Hepatic stellate cell (primary cell): Measurements from ENCODE around the gene MYO1E.
A peak's percentile ranks its signal among the peaks of the same experiment; 100 is the strongest.
"Not testable (repeated sequence)": the region's sequence is repeated elsewhere in the genome, so short reads cannot be mapped to it uniquely, and the experiment has no call there.

Experiments used
- DNase-seq: peaks from one replicate; pipeline ENCODE4 v3.0.0; 2011; ENCODE audit warnings: low spot score

Gene MYO1E

DNA sequence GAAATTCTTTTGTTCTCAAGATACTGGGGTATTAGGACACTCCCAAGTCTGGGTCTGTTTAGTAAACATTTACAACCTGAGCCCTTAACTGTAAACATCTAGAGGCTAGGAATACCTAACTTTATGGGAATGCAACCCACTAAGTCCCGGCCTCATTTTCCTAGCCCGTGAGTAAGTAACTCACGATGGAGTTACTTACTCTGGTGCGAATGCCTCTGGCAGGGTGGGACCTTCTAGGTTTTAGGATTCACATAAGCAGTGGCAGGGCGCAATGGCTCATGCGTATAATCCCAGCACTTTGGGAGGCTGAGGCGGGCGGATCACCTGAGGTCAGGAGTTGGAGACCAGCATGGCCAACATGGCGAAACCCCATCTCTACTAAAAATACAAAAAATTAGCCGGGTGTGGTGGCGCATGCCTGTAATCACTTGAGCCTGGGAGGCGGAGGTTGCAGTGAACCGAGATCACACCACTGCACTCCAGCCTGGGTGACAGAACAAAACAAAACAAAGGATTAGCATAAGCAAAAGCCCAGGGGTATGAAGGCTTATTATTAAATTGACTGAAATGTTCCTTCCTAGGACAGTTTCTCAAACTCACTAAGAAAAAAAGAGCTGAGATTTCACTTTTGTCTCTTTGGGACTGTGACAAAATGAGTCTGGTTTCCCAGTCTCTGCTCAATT is 14.7 kb upstream of the MYO1E start:
- DNase-seq: not testable (repeated sequence)

DNA sequence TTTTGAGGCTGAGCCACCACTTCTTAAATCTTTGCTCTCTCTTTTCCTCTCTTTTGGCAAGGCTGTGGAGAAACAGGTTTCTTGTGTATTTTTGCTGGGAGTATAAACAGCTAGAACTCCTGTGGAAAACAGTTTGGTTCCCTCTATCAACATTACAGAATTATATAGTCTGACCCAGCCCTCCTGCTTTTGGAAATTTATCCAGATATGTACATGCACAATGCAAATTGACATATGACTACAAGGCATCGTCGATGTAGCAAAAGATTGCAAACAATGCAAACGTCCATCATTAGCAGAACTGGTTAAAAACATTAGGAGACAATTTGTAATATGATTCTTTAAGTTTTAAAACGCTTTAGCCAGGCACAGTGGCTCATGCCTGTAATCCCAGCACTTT is 12.5 kb upstream of the MYO1E start:
- no peak for DNase-seq

DNA sequence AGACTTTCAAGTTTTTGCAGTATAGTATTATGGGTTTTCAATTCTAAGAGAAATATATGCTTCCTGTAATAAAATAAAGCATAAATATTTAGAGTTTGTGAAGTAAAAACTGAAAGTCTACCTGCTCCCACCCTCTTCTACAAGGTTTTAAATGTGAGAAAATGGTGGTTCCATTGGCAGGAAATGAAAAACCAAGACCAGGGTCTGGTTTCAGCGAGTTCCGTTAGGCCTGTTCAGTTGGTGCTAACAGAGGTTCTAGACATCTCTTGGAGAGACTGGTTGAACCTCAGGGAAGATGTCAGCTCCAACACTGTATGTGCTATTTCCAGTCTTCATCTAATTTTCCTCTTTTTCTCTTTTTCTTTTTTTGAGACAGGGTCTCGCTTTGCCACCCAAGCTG is 11.8 kb upstream of the MYO1E start:
- no peak for DNase-seq

DNA sequence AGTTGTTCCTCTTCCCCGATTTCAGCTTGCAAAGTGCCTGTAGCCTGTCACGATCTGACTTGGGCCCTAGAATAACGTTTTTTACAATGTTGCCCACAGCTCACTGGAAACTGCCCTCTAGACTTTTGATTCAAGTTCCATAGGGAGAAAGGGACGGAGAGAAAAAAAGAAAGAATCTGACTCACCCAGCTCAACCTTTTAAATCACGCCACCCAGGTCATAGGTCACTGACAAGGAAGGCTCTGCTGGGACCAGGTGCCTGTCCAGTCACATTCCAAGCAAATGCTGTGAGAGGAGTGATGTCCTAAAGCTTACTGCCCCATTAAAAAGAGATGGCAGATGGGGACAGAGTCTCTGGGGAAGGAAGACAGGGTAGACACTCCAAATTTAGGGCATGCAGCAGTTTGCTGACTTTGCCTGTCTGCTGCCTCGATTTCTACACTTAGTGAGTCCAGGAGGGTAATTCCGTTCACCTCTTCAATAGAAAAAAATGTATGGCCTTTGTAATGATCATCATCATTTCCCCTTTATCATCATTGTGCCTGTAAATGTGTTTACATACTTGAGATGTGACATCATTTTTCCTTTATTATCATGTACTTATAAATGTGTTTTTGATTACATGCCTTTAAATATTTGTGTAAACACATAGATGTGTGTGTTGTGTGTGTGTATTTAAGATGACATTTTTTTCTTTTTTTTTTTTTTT is 8.4 kb upstream of the MYO1E start:
- no peak for DNase-seq

DNA sequence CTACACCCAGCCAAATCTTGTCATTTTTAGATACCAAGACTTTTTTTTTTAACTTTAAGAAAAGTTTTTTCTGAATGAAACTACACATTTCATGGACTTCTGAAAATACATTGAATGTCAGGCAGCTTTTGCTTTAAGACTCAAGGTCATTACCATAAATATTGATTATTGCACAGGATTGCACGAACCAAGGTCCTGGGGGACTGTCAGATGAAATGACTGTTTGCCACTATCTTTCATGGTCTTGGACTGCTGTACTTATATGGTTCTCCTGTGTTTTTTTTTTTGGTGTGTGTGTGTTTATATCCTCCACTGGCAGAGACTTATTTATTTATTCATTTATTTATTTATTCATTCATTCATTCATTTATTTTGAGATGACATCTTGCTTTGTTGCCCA is 6.9 kb upstream of the MYO1E start:
- no peak for DNase-seq

DNA sequence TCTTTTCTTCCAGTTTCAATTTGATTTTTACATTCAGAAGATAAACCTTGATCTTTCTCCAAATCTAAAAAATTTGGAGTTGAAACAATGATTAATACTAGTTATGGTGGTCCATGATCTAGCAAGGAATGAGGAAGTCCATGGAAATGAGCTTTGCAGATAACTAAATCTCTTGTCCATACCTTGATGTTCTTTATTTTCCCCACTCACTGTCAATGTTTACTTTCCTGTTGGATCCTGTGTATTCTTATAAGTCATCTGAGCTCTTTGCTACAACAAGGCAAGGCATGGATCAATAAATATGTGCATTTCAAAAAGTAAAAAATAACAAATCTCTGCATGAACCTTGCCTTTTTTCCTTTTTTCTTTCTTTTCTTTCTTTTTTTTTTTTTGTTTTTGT is 6.2 kb upstream of the MYO1E start:
- no peak for DNase-seq

DNA sequence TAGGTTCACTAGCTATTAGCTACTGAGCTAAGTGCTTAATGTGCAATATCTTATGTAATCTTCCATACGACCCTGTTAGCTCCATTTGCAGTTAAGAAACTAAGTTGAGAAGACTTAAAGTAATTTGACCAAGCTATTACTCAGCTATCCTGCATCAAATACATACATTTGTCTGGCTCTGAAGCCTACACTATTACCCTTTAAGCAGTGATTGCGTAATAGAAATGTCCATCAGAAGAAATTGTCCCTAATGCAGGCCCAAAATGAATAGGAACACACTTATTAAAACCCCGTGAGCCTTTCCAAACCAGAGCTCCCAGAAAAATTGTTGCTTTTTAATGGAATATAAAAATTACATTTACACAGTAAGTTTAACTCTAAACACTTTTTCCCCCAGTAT is 5.3 kb upstream of the MYO1E start:
- no peak for DNase-seq

DNA sequence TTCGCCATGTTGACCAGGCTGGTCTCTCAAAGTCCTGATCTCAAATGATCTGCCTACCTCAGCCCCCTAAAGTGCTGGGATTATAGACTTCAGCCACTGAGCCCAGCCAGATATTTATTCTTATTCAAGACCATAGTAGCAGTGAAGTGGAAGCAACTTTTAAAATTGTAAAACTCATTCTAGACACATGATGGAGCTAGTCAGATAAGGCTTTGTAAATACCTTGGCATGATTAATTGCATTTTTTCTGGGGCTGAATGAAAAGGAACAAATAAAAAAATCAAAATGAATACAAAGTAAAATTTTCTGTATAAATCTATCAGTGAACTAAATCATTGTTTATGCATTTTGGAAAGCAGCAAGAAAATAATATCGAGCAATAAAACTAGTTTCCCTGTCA is 4.1 kb upstream of the MYO1E start:
- DNase-seq: no peak

DNA sequence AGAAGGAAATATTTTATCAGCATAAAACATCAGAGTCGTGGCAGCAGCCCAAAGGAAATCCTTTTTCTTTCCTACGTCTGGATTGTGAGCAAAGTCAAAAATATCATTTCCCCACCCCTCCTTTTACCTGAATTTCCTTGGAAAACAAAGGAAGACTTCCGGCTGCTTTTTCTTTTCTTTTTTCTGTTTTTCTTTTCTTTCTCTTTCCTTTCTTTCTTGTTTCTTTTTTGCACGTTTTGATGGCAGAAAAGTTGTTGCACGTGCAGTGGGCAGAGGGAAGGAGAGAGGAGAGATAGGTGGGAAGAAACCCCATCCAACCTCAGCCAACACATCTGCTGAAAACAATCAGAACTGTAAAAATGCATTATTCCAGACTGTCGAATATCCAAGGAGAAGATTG is 544 bp upstream of the MYO1E start:
- DNase-seq: no peak

DNA sequence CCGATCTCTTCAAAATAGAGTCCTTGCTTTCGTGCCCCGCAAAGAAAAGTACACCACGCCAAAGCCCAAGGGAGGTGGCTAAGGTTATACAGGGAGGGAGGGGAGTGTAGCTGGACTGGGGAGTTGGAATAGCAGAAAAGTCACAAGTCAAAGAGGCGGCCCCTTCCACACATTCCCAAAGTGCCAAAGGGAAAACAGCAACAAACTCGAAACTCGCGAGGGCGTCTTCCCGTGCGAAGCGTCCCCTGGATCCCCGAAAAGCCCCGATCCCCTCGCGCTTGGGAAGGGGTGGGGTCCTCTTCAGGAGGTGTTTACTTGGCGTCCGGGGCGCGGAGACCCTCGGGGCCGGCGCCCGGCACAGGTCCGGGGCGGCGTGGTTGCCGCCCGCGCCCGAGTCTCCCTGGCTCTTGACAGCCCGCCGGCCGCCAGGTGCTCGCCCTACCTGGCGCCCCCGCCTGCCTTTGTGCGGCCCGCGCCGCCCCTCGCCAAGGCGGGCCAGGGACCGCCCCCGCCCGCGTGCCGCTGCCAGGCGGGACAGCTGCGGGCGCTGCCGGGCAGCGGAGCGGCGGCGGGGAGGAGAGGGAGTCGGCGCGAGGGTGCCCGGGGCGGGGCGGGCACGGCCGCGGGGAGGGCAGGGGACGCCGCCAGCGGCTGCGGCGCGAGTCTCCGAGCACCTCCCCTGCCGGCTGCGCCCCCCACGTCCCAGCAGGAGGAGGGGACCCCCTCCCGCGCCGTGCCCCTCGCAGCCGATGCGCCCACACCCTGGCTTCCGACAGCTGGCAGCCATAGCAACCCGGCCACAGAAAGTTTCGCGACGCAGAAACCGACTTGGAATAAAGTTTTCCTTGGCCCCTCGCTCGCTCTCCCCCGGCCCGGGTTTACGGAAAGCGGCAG is 966 bp downstream of the MYO1E start:
- DNase-seq: peak; percentile 54

DNA sequence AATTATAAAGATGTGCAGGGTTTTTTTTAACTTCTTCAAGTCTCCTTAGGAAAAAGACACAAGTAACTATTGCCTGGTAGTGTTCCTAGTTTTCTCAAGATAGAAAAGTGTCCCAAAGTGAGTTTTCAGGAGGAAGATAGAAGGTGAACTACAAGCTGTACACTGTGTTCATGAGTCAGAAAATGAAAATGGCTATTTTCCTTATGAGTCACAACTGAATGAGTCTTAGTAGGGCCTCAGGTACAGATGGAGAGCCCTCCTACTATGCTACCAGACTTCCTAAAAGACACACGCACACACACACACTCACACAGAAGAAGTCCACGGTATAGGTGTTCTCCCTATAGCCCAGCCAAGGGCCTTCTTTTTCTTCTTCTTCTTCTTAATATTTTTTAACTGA is 3.1 kb downstream of the MYO1E start:
- DNase-seq: no peak

DNA sequence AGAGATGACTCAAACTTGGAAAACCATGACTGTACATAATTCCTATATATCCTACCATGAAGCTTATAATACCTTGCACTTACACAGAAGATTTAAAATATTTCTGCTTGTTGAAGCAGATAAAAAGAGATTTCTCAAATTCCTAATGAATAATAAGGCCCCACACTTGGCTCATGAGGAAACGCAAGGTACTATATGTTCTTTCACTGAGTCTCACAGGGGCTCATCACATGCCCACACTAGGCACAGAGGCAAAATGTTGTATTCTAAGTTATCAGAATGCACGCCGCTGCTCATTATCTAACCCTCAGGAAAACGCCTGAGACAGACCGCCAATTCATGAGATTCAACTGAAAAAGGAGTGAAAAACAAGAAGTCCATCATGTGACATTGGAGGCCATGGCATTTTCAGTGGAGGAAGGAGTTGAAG is 5.6 kb downstream of the MYO1E start:
- DNase-seq: no peak

DNA sequence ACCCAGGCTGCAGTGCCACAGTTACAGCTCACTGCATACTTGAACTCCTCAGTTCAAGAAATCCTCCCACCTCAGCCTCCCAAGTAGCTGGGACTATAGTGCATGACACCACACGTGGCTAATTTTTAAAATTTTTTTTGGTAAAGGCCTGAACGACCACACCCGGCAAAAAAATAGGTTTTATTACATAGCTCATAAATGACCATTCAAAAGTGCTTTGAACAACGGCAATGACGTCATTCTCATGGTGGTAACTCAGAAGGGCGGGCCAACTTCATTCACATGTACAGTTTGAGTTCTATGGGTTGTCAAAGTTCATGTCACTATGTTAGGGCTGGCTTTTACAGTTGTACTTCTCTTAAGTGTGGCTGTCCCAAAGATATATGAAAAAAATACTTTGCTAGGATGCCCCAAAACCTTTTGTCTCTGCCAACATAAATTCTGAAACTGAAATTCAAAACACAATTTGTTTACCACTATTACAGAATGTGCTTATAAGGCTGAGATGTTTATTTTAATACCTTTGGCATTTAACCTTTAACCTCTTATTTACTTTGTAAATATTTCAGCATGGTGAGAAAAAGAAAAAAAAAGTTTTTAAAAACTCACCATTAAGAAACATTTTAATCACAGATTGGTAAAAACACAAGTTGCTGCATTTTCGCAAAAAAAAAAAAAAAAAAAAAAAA is 6.2 kb downstream of the MYO1E start:
- DNase-seq: no peak

DNA sequence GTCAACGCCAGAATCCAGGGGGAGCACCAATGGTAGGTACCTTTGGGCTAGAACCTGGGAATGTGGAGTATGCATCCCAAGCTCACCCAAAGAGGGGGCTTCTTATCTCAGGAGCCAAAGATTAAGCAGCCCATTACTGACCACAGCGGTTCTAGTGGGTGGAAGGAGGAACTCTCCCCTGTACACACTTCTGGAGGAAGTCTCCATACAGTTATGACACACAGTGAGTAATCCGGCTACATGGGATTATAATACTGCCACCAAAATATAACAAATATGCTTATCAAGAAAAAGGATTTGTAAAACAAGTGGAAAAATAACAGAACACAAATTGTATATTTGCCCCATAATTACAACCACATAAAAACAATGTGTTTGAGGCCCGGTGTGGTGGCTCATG is 8.4 kb downstream of the MYO1E start:
- DNase-seq: no peak

DNA sequence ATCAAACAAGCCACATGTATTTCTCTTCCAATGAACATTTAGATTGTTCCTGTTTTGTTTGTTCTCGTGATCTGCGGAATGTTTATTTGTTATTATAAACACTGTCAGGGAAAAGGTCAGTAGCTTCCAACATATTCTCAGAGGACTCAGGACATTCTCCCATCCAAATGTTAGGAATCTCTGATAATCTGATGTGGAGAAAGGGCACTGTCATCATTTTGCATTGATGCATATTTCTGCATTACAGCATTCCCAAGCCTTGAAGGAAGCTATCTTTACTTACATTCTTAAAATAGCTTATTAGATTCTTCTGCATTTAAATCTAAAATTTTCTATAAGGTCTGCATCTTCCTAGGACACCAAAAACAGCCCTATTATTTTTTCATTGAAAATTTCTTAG is 10.3 kb downstream of the MYO1E start:
- no peak for DNase-seq

DNA sequence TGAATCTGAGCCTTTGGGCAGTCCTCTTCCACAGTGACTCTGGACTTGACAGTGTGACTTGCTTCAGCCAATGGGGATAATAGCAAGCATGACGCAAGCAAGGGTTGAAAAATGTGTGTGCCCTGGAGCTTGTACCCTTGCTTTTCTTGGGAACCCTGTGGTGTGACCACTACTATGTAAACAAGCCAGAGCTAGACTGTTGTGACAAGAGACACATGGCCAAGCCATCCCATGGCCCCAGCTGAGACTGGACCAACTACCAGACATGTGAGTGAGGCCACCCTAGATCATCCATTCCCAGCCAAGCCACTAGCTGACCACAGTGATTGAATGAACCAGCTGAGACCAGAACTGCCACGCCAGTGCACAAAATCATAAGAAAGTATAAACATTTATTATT is 11.8 kb downstream of the MYO1E start:
- peak; percentile 50 for DNase-seq

DNA sequence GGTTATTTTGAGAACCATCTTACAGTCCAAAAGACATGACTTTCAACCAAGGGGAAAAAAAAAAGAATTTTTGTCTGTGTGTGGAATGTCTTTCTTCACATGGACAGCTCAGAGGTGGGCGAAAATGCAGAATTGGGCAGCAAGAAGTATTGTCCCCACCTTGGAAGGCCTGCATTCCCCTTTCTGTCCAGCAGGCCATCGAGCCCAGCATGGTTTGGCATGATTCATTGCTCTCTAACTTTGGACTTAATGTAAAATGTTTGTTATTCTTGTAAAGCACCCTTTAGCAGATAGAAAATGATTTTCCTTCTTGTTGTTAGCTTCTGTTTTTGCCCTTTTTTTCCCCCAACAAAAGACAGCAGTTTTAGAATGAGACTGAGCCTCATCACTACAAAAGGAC is 12.4 kb downstream of the MYO1E start:
- DNase-seq: no peak

DNA sequence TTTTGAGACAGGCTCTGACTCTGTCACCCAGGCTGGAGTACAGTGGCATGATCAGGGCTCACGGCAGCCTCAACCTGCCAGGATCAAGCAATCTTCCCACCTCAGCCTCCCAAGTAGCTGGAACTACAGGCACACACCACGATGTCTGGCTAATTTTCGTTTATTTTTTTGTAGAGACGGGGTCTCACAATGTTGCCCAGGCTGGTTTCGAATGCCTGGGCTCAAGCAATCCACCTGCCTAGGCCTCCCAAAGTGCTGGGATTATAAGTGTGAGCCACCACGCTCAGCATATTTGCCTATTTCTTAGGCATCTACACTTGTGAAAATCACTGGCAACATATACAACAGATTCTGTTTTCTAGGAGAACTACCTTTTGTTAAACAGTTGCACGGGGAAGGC is 16.9 kb downstream of the MYO1E start:
- no peak for DNase-seq

DNA sequence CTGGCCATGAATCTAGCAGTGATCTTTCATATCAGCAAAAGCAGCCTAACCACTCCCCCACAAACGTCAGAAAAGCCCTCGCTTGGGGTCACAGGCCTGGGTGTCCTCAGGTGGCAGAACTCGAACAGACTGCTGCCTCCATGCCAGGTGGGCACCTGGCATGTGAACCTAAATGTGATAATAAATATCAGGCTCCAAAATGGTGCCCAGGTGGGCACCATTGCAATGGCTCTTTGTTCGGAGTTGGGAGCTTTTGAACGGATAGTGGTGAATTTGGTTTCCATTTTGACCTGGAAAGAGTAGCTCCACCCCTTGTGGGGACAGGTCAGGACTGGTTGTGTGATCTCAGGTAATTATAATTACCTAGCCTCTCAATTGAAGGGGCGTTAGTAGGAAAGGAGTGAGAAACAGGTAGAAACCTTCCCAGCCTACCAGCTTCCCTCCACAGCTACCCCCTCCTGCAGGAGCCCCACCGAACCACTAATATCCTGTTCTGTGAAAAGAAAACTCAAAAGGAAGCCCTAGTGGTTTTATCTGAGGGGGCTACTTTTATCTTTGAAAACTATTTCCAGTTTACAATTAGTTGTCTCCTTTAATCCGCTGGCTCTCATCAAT is 18.1 kb downstream of the MYO1E start:
- no peak for DNase-seq

DNA sequence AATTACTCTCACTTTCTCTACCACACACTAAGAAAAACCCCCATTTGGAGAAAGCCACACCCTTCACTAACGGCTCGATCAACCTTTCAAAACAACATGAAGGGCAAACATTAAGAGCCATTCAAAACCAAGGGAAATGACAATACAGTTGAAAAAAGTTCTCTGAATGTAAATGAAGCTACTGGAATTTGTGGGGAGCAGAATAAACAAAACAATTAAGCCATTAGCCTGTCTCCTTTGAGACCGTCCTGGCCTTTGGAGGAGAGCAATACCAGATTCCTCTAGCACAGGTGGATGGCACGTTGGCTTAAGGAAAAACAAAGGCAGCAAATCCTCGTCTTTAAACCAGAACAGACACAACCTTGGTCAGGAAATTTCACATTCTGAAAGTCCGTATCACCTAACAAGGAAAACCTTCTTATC is 18.7 kb downstream of the MYO1E start:
- no peak for DNase-seq

DNA sequence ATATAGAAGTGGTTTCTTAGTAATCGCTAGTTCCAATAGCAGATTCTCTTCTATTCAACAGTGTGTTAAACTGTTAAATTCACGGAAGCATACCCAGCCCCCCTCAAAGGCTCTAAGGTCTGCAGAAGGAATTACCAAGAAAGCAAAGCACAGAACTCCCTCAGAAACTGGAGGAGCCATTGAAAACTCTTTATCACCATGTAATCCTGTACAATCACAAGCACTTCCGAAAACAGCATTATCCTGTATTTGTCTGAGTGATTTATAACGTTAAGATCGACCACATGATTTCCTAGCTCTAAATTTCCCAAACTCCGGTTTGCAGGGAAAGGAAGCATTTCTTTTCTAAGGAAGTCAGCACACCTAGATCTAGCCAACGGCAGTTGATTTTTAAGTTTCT is 20.0 kb downstream of the MYO1E start:
- DNase-seq: no peak

DNA sequence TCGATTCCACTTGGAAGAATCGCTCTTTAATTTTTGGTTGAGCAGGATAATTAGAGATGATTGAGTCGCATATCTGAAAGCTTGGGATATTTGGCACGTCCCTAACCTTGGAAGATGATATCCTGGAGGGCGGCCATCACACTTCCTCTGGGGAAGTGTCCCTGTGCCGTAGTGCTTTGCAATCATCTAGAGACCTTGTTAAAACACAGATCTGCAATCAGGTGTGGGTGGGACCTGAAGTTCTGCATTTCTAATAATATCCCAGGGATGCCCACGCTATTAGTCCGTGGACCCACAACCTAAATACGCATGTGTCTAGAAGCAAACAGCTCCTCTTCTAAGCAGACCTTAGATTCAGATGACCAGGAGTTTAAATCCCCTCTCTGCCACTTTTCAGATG is 20.5 kb downstream of the MYO1E start:
- no peak for DNase-seq
